GM20000 (cell line): ENCODE data around the gene HDAC4.

Experiments used
- DNase-seq: peaks from one replicate; pipeline ENCODE4 v3.0.0; 2012; ENCODE audit warnings: low spot score
- TF ChIP-seq, protein P1 (sequence below): IDR thresholded peaks from 2 replicates; pipeline ENCODE4 v1.5.1; 2012; ENCODE audit warnings: mild to moderate bottlenecking, control low read depth; ENCODE audit errors: extremely low read depth, missing control alignments

Gene HDAC4

DNA sequence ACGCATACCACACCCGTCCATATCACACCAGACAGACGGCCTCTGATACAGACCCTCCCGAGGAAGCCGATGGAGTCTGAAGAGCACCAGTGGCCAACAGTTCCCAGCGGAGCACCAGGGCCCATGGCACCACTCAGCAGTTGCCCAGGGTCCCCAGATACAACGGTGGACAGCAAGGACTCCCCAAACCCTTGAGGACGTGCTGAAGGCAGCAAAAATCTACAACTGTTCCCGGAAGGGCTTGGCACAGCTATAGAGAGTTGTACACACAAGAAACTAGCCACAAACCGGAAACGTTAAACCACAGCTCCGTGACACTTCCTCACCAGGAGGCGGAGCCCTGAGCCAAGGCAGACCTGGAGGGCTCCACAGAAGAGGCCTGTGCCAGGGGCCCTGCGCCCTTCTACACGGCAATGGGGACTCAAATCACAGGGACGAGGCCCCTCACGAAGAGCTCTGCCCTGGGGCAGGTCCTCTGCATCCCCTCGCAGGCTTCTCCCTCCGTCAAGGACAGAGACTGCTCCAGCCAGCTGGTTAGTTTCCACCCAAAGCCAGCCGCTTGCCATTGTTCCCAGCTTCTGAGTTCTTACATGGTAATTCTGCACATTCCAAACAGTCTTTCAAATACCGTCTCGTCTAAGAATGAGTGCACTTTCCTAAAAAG is 133.4 kb downstream of the HDAC4 start:
- DNase-seq: peak; percentile 86
- TF ChIP-seq, protein P1, sequence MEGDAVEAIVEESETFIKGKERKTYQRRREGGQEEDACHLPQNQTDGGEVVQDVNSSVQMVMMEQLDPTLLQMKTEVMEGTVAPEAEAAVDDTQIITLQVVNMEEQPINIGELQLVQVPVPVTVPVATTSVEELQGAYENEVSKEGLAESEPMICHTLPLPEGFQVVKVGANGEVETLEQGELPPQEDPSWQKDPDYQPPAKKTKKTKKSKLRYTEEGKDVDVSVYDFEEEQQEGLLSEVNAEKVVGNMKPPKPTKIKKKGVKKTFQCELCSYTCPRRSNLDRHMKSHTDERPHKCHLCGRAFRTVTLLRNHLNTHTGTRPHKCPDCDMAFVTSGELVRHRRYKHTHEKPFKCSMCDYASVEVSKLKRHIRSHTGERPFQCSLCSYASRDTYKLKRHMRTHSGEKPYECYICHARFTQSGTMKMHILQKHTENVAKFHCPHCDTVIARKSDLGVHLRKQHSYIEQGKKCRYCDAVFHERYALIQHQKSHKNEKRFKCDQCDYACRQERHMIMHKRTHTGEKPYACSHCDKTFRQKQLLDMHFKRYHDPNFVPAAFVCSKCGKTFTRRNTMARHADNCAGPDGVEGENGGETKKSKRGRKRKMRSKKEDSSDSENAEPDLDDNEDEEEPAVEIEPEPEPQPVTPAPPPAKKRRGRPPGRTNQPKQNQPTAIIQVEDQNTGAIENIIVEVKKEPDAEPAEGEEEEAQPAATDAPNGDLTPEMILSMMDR: peak; percentile 31

GRCh38 chr2:239266779-239267287 is 134.0 kb downstream of the HDAC4 start:
- TF ChIP-seq, protein P1: no peak
- DNase-seq: no peak

DNA sequence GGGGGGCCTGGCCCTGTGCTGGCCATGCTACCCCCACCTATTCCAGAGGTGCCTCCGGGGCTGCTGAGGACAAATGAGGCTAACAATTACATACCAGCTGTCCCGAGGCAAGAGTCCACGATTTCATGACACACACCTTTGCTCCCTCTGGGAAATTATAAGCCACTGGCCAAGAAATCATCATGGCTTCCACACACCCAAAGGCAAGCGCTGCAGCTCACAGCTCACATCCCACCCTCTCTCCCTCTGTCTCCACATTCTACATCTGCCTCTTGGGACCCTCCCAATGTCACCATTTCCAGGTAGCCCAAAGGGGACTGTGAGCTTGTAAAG is 134.4 kb downstream of the HDAC4 start:
- no peak for DNase-seq
- TF ChIP-seq, protein P1: no peak

DNA sequence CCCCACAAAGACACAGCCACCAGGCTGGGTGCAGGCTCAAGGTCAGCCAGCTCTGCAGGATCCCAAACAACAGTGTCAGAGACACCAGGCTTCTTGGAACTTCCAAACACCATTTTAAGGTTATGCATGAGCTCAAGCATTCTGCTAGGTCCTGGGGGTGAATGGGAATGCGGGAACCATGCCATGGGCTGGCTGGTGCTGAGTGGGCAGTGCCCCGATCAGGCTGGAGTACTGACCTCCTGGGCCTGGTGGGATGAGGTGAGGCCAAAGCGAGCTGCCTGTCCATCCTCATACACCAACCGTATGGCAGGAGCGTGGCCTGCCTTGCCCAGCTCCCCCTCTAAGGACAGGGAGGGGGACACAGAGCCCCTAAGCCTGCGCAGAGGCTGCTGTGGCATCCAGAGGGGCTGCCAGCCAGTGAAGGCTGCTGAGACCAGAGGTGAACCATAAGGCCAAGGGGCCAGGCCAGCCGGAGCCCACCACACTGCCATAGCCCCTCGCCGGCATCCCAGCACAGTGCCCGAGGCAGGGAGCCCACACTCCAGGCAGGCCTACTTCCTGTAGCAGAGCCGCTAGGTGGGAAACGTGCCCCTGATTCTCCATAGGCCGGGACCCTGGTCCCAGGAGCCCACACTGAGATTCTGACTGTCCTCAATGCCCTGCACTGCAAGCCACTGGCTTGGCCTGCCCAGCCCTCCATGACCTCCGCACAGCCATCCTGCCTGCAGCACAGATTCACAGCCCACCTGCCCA is 135.0 kb downstream of the HDAC4 start:
- TF ChIP-seq, protein P1: no peak

DNA sequence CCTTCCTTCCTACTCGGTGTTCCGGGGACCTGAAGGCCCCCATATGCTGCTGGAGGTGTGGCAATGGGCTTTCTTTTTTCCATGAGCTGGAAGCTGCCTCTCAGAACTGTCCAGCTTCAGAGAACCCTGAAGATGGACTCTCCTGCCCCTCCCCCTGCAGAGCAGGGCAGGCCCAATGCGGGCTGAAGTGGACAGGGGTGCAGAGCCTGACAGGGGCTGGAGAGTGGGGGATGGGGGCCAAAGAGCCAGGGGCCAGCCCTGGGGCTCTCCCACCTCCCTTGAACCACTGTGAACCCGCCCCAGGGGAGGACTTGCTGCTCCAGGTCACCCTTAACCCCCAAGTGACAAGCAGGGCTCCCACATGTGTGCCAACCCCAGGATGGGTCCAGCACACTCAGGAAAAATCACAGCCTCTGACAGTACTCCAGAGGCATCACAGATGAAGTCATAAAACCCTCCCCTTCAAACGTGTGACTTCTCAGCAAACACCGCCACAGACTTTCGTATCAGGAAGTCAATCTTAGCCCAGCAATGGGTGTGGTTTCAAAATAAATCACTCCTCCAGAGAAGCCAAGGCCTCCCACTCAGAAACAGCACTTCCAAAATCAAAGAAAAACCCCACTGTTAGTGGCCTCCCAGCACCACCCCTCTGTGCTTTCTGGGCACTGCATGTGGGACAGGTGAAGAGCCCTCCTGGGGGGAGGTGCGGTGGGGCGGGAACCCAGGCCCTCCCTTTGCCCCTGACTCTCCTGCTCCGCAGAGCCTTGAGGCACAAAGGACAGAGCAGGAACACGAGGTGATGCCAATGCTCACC is 135.8 kb downstream of the HDAC4 start:
- DNase-seq: peak; percentile 83
- TF ChIP-seq, protein P1: no peak

More for the DNA sequence above, 135.0 kb downstream of the HDAC4 start:
- DNase-seq: no peak

DNA sequence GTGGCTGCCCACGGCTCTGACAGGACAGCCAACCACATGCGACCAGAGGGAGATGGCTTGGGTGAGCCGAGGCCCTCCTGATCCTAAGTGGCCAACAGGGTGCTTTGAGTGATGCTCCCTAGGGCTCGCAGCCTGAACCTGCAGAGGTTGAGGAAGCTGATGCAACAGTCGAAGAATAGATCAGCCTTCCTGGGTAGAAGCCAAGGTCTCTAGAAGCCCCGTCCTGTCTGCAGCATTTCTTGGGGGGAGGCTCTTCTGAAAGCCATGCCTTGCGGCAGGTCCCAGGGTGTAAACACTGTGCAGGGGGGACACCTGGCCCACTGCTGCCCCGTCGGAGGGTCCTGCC is 136.4 kb downstream of the HDAC4 start:
- no peak for DNase-seq
- TF ChIP-seq, protein P1: no peak
